H1 (cell line): ENCODE data around the gene LDLRAD1.

Experiments
- MAX ChIP-seq: IDR thresholded peaks from 2 replicates; pipeline ENCODE4 v1.6.1; 2012; ENCODE audit warnings: inconsistent platforms
- NRF1 ChIP-seq: IDR thresholded peaks from 2 replicates; pipeline ENCODE4 v1.6.1; 2011; ENCODE audit warnings: mild to moderate bottlenecking, low read depth, low read length, improper control_type of control experiment
- POLR2A ChIP-seq, 2 experiments: IDR thresholded peaks; 1 replicate in 1 of 2; 2 replicates in 1 of 2; pipeline ENCODE4 v1.6.1; 2011; ENCODE audit warnings: low read depth in 2 of 2, low read length in 2 of 2, mild to moderate bottlenecking in 2 of 2; ENCODE audit errors: control extremely low read depth in 1 of 2
- POLR2AphosphoS5 ChIP-seq: IDR thresholded peaks from 2 replicates; pipeline ENCODE4 v1.6.1; 2011; ENCODE audit warnings: low read depth, low read length
- SIN3A ChIP-seq, 2 experiments: IDR thresholded peaks in 1 of 2; conservative IDR thresholded peaks in 1 of 2; 2 replicates each; pipeline ENCODE4 v1.6.1; 2011 to 2012; ENCODE audit warnings: low read length in 2 of 2, improper control_type of control experiment in 1 of 2, low read depth in 1 of 2, mild to moderate bottlenecking in 1 of 2
- TF ChIP-seq, protein P1 (sequence below), 3 experiments: IDR thresholded peaks; 1 replicate in 2 of 3; 2 replicates in 1 of 3; pipeline versions ENCODE4 v1.5.1 to v1.6.1; 2011; ENCODE audit warnings: low read length in 3 of 3, mild to moderate bottlenecking in 3 of 3, inconsistent platforms in 2 of 3, low read depth in 1 of 3, moderate library complexity in 1 of 3; ENCODE audit not compliant: insufficient read depth in 1 of 3; ENCODE audit errors: control extremely low read depth in 1 of 3
- TF ChIP-seq, protein P2 (sequence below): IDR thresholded peaks from 2 replicates; pipeline ENCODE4 v1.6.1; 2012; ENCODE audit warnings: inconsistent platforms

DNA sequence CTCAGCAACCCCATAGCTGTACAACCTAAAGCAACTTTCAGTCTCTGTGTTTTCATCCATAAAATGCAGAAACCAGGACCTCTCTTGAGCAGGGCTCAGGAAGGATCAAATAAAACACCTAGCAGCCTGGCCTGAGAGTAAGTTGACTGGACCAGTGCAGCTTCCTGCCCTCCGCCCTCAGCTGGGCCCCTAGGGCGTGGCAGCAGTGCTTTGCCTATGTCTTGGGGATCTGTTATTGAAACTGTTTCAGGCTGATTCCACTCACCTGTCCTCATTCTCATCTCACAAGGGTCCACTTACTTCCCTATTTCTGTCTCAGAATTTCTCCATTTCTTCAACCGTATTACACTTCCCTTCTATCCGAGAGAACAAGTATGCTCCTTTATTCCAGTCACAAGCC, 54.5 kb downstream of the LDLRAD1 start:
- TF ChIP-seq, protein P1, sequence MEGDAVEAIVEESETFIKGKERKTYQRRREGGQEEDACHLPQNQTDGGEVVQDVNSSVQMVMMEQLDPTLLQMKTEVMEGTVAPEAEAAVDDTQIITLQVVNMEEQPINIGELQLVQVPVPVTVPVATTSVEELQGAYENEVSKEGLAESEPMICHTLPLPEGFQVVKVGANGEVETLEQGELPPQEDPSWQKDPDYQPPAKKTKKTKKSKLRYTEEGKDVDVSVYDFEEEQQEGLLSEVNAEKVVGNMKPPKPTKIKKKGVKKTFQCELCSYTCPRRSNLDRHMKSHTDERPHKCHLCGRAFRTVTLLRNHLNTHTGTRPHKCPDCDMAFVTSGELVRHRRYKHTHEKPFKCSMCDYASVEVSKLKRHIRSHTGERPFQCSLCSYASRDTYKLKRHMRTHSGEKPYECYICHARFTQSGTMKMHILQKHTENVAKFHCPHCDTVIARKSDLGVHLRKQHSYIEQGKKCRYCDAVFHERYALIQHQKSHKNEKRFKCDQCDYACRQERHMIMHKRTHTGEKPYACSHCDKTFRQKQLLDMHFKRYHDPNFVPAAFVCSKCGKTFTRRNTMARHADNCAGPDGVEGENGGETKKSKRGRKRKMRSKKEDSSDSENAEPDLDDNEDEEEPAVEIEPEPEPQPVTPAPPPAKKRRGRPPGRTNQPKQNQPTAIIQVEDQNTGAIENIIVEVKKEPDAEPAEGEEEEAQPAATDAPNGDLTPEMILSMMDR (IDR thresholded peaks at IDR 0.05; ENCODE audit: control extremely low read depth in 1 of 3, insufficient read depth in 1 of 3, low read depth in 1 of 3, low read length in 3 of 3): no peak
- TF ChIP-seq POLR2AphosphoS5 (no peak), SIN3A (conservative IDR thresholded peaks at IDR 0.05 in 1 of 2, IDR thresholded peaks at IDR 0.05 in 1 of 2; ENCODE audit: low read depth in 1 of 2, low read length in 2 of 2) (no peak), NRF1 (no peak), POLR2A (IDR thresholded peaks at IDR 0.05; ENCODE audit: control extremely low read depth in 1 of 2, low read depth in 2 of 2, low read length in 2 of 2) (no peak), MAX (no peak)
- TF ChIP-seq, protein P2, sequence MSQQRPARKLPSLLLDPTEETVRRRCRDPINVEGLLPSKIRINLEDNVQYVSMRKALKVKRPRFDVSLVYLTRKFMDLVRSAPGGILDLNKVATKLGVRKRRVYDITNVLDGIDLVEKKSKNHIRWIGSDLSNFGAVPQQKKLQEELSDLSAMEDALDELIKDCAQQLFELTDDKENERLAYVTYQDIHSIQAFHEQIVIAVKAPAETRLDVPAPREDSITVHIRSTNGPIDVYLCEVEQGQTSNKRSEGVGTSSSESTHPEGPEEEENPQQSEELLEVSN: no peak
